ENCODE data around the gene ARL16.

Gene ARL16

GRCh38 chr17:81711814-81712467 lies 28.3 kb upstream of the ARL16 start, which contains the start of gene SLC25A10:
Gene SLC25A10 (plus strand): TSS chr17:81712284. CDS start chr17:81712427, 143 bp downstream.
- TF ChIP-seq TAF1 (IDR thresholded peaks at IDR 0.05; ENCODE audit: borderline replicate concordance, insufficient read depth, low read length), result peak; percentile 64; the same call in 1 of the 2 replicates
- no peak for TF ChIP-seq SIN3A (IDR thresholded peaks at IDR 0.05; ENCODE audit: borderline replicate concordance, insufficient read depth, low read length)

- TF ChIP-seq REST (IDR thresholded peaks at IDR 0.05; ENCODE audit: insufficient read depth in 1 of 2, low read depth in 2 of 2, low read length in 2 of 2) (0 out of 4 replicates have a peak, but pooled peaks of 1 of the 2 experiments have one; percentile 13), SIN3A (IDR thresholded peaks at IDR 0.05; ENCODE audit: borderline replicate concordance, insufficient read depth, low read length) (0 out of 2 replicates have a peak, but pooled peaks have one; percentile 17), FOXP2 (optimal IDR thresholded peaks at IDR 0.05; ENCODE audit: borderline replicate concordance, extremely low read depth, extremely low read length, insufficient read depth) (no peak), TAF1 (IDR thresholded peaks at IDR 0.05; ENCODE audit: borderline replicate concordance, insufficient read depth, low read length) (no peak), POLR2AphosphoS5 (IDR thresholded peaks at IDR 0.05; ENCODE audit: low read depth, low read length) (peak; percentile 57; the same call in 1 of the 2 replicates)
These were observed 27.1 kb upstream of the ARL16 start for GRCh38 chr17:81710514-81711308.

GRCh38 chr17:81708739-81709185 lies 25.2 kb upstream of the ARL16 start:
- TF ChIP-seq SIN3A (IDR thresholded peaks at IDR 0.05; ENCODE audit: borderline replicate concordance, insufficient read depth, low read length) (no peak), TAF1 (IDR thresholded peaks at IDR 0.05; ENCODE audit: borderline replicate concordance, insufficient read depth, low read length) (no peak)

GRCh38 chr17:81707725-81708646 lies 24.4 kb upstream of the ARL16 start:
- no peak for TF ChIP-seq REST (IDR thresholded peaks at IDR 0.05; ENCODE audit: insufficient read depth in 1 of 2, low read depth in 2 of 2, low read length in 2 of 2)
- TF ChIP-seq POLR2AphosphoS5 (IDR thresholded peaks at IDR 0.05; ENCODE audit: low read depth, low read length), result peak; percentile 13; the same call in 1 of the 2 replicates

GRCh38 chr17:81706757-81707624 lies 23.4 kb upstream of the ARL16 start:
- no peak for TF ChIP-seq TAF1 (IDR thresholded peaks at IDR 0.05; ENCODE audit: borderline replicate concordance, insufficient read depth, low read length)
- TF ChIP-seq FOXP2 (optimal IDR thresholded peaks at IDR 0.05; ENCODE audit: borderline replicate concordance, extremely low read depth, extremely low read length, insufficient read depth), result no peak
- no peak for TF ChIP-seq SIN3A (IDR thresholded peaks at IDR 0.05; ENCODE audit: borderline replicate concordance, insufficient read depth, low read length)
- TF ChIP-seq REST (IDR thresholded peaks at IDR 0.05; ENCODE audit: insufficient read depth in 1 of 2, low read depth in 2 of 2, low read length in 2 of 2), result no peak
- TF ChIP-seq POLR2AphosphoS5 (IDR thresholded peaks at IDR 0.05; ENCODE audit: low read depth, low read length), result no peak
